A549 (cell line): Measurements from ENCODE around the gene CLIC5. TPM values are rescaled to one million over a fixed set of nuclear protein-coding genes. Genes with fewer than 3 reads are reported as not detected.

Source experiments
- ATAC-seq, 2 experiments: fragments of 200-7000 bp in 1 of 2; fragments of >200 bp in 1 of 2; cut with Nextera tagmentation in 1 of 2; cut with Tn5 transposase in 1 of 2; 3 replicates each; pipeline versions ENCODE4 v1.8.0 to v1.9.1; 2018 to 2020; ENCODE audit warnings: mild to moderate bottlenecking in 1 of 2, moderate library complexity in 1 of 2
- CTCF ChIA-PET: fragments of 300-600 bp; sonication (Branson Sonifier 250); formaldehyde crosslinking; extraction: SDS; loops from one replicate; lab custom pipeline; 2021; ENCODE audit warnings: antibody characterized with exemption, inconsistent platforms; lab: Yijun Ruan, JAX
- POLR2A ChIA-PET: fragments of 350-600 bp; formaldehyde crosslinking; extraction: SDS; loops from one replicate; lab custom pipeline; 2021; ENCODE audit warnings: antibody characterized with exemption, inconsistent platforms; lab: Yijun Ruan, JAX
- DNase-seq, 2 experiments: peaks; one replicate each; pipeline versions ENCODE4 v3.0.0 to v3.0.0-alpha.2; 2011 to 2016; ENCODE audit warnings: low read depth in 1 of 2, low spot score in 1 of 2
- FAIRE-seq: peaks from 2 replicates; lab custom pipeline; 2011; peaks lifted over from hg19 to GRCh38; lab: Jason Lieb, UNC
- H3K27ac ChIP-seq, 2 experiments: fragments of >200 bp; sonication (Bioruptor Twin); formaldehyde crosslinking; 3 replicates each; pipeline ENCODE4 v1.5.1; 2016 to 2017
- H3K4me1 ChIP-seq: fragments of >200 bp; sonication (Bioruptor Twin); formaldehyde crosslinking; 3 replicates; pipeline ENCODE4 v1.6.1; 2016
- H3K4me2 ChIP-seq: fragments of >200 bp; sonication (Bioruptor Twin); formaldehyde crosslinking; 3 replicates; pipeline ENCODE4 v1.6.1; 2016
- H3K4me3 ChIP-seq: fragments of >200 bp; sonication (Bioruptor Twin); formaldehyde crosslinking; 3 replicates; pipeline ENCODE4 v1.5.1; 2016
- H3K9me3 ChIP-seq: fragments of >200 bp; sonication (Bioruptor Twin); formaldehyde crosslinking; 3 replicates; pipeline ENCODE4 v1.6.1; 2016
- CBX2 ChIP-seq: fragments of 200-600 bp; sonication (generic); IDR thresholded peaks from 2 replicates; pipeline ENCODE4 v1.6.1; 2016; ENCODE audit warnings: low read depth, mild to moderate bottlenecking, borderline replicate concordance
- CBX8 ChIP-seq: fragments of 200-600 bp; sonication (generic); IDR thresholded peaks from 2 replicates; pipeline ENCODE4 v1.6.1; 2016
- CHD4 ChIP-seq: fragments of 200-600 bp; sonication (generic); IDR thresholded peaks from 2 replicates; pipeline ENCODE4 v1.6.1; 2016; ENCODE audit warnings: antibody characterized with exemption, mild to moderate bottlenecking, borderline replicate concordance
- EHF ChIP-seq: fragments of 250-450 bp; sonication (Bioruptor Pico); IDR thresholded peaks from 2 replicates; pipeline ENCODE4 v1.5.0; 2020; ENCODE audit warnings: mild to moderate bottlenecking
- GATA3 ChIP-seq: IDR thresholded peaks from 2 replicates; pipeline ENCODE4 v1.6.1; 2012; ENCODE audit warnings: borderline replicate concordance
- HEYL ChIP-seq: fragments of 250-450 bp; sonication (Bioruptor Pico); IDR thresholded peaks from 2 replicates; pipeline ENCODE4 v1.8.0; 2021; ENCODE audit warnings: mild to moderate bottlenecking, moderate library complexity
- KDM5A ChIP-seq: fragments of 200-600 bp; sonication (generic); IDR thresholded peaks from 2 replicates; pipeline ENCODE4 v1.6.1; 2016; ENCODE audit warnings: antibody characterized with exemption, mild to moderate bottlenecking
- MAFK ChIP-seq: fragments of 450-650 bp; IDR thresholded peaks from 2 replicates; pipeline ENCODE4 v1.6.1; 2014; ENCODE audit not compliant: partially characterized antibody
- NFE2L2 ChIP-seq: fragments of 150-350 bp; conservative IDR thresholded peaks from 2 replicates; pipeline ENCODE4 v1.6.1; 2014; ENCODE audit warnings: low read length
- NR3C1 ChIP-seq: fragments of >200 bp; sonication (Bioruptor Twin); formaldehyde crosslinking; IDR thresholded peaks from 3 replicates; pipeline ENCODE4 v1.6.1; 2017
- PHF8 ChIP-seq: fragments of 200-600 bp; sonication (generic); IDR thresholded peaks from 2 replicates; pipeline ENCODE4 v1.6.1; 2016; ENCODE audit warnings: low read depth, mild to moderate bottlenecking, antibody characterized with exemption, moderate library complexity, borderline replicate concordance
- RARB ChIP-seq: fragments of 250-450 bp; sonication (Bioruptor Pico); IDR thresholded peaks from 2 replicates; pipeline ENCODE4 v1.8.0; 2021; ENCODE audit warnings: mild to moderate bottlenecking, moderate library complexity
- RFX5 ChIP-seq: fragments of 450-650 bp; IDR thresholded peaks from 2 replicates; pipeline ENCODE4 v1.7.1; 2014; ENCODE audit warnings: antibody characterized with exemption, mild to moderate bottlenecking, moderate library complexity
- RNF2 ChIP-seq: fragments of 200-600 bp; sonication (generic); IDR thresholded peaks from 2 replicates; pipeline ENCODE4 v1.6.1; 2016; ENCODE audit warnings: low read depth, mild to moderate bottlenecking, antibody characterized with exemption, moderate library complexity, borderline replicate concordance
- SREBF2 ChIP-seq: fragments of 450-650 bp; IDR thresholded peaks from 2 replicates; pipeline ENCODE4 v1.6.1; 2014; ENCODE audit warnings: mild to moderate bottlenecking, moderate library complexity
- ZNF302 ChIP-seq: fragments of 250-450 bp; sonication (Bioruptor Pico); IDR thresholded peaks from 2 replicates; pipeline ENCODE4 v1.9.0; 2021; ENCODE audit warnings: inconsistent platforms, mild to moderate bottlenecking, moderate library complexity
- WGBS: methylation state at CpG from one replicate; pipeline ENCODE4 v1.1.6; 2017; ENCODE audit errors: missing lambda C conversion rate; 5-methylcytosine and 5-hydroxymethylcytosine counted together
- polyA plus RNA-seq, 4 experiments: library from polyadenylated mRNA; depleted of rRNA in 3 of 4; stranded (reverse); fragments of >200 nt; fragmentation: RNase III in 1 of 4; extraction: RNeasy Plus Mini Kit Qiagen cat#74134 plus additional on column Dnase treatment in 1 of 4; gene quantifications; 2 replicates in 3 of 4; 3 replicates in 1 of 4; pipeline ENCODE4 v1.2.3, GENCODE V29; 2011 to 2017
- TF ChIP-seq, protein P1 (sequence below): IDR thresholded peaks from 2 replicates; pipeline ENCODE4 v1.6.1; 2012
- TF ChIP-seq, protein P2 (sequence below): fragments of 250-450 bp; sonication (Bioruptor Pico); IDR thresholded peaks from 2 replicates; pipeline ENCODE4 v1.5.0; 2020; ENCODE audit warnings: low read depth, mild to moderate bottlenecking, moderate library complexity
- TF ChIP-seq, protein P3 (sequence below): fragments of >200 bp; sonication (Bioruptor Twin); formaldehyde crosslinking; IDR thresholded peaks from 3 replicates; pipeline ENCODE4 v1.6.1; 2016
- TF ChIP-seq, protein P4 (sequence below): fragments of >200 bp; sonication (Bioruptor Twin); formaldehyde crosslinking; IDR thresholded peaks from 2 replicates; pipeline ENCODE4 v1.6.1; 2016

CLIC5 gene
- polyA plus RNA-seq, 2 of the 4 experiments (the other 2 are of a cell fraction), result not detected

DNA sequence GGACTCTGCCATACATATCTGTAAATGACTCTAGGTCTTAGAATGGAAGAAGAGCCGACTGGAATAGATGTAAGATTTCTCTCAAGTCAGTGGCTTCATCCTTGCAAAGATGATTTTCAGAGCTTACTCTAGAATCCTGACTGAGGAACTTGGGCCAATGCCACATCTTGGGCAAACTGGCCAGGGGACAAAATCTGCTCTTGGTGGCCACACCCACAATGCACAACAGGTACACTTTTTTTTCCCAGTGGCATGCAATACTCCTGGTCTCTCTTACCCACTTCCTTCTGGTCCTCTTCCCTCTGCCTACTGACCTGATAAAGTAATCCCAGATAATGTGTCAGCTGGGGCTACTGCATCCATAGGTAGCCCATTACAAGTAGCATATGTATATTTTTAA, 13.4 kb downstream of the CLIC5 start:
- Histone ChIP-seq H3K4me2 (no peak overlapping the region), H3K4me1 (no peaks in the 10 kb centered on the region), H3K27ac (no peak overlapping the region), H3K9me3 (no peaks in the 10 kb centered on the region), H3K4me3 (no peak overlapping the region)
- DNase-seq (no peak), ATAC-seq (no peak), FAIRE-seq (no peak)
- no peak for TF ChIP-seq CHD4
- TF ChIP-seq RFX5, result no peak
- no peak for TF ChIP-seq NFE2L2
- no peak for TF ChIP-seq HEYL (CRISPR knock-in tag)
- TF ChIP-seq GATA3, result no peak
- TF ChIP-seq, protein P1, sequence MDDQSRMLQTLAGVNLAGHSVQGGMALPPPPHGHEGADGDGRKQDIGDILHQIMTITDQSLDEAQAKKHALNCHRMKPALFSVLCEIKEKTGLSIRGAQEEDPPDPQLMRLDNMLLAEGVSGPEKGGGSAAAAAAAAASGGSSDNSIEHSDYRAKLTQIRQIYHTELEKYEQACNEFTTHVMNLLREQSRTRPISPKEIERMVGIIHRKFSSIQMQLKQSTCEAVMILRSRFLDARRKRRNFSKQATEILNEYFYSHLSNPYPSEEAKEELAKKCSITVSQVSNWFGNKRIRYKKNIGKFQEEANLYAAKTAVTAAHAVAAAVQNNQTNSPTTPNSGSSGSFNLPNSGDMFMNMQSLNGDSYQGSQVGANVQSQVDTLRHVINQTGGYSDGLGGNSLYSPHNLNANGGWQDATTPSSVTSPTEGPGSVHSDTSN, result no peak
- TF ChIP-seq ZNF302 (CRISPR knock-in tag), result no peak
- TF ChIP-seq, protein P2, sequence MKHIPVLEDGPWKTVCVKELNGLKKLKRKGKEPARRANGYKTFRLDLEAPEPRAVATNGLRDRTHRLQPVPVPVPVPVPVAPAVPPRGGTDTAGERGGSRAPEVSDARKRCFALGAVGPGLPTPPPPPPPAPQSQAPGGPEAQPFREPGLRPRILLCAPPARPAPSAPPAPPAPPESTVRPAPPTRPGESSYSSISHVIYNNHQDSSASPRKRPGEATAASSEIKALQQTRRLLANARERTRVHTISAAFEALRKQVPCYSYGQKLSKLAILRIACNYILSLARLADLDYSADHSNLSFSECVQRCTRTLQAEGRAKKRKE (CRISPR knock-in tag), result no peak
- TF ChIP-seq, protein P3, sequence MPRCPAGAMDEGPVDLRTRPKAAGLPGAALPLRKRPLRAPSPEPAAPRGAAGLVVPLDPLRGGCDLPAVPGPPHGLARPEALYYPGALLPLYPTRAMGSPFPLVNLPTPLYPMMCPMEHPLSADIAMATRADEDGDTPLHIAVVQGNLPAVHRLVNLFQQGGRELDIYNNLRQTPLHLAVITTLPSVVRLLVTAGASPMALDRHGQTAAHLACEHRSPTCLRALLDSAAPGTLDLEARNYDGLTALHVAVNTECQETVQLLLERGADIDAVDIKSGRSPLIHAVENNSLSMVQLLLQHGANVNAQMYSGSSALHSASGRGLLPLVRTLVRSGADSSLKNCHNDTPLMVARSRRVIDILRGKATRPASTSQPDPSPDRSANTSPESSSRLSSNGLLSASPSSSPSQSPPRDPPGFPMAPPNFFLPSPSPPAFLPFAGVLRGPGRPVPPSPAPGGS, result no peak
- no peak for TF ChIP-seq EHF (CRISPR knock-in tag)
- CTCF ChIA-PET, result no interaction called here
- POLR2A ChIA-PET, result no interaction called here
- WGBS, result 0% methylated on average over 1 of the region's 1 CpG

DNA sequence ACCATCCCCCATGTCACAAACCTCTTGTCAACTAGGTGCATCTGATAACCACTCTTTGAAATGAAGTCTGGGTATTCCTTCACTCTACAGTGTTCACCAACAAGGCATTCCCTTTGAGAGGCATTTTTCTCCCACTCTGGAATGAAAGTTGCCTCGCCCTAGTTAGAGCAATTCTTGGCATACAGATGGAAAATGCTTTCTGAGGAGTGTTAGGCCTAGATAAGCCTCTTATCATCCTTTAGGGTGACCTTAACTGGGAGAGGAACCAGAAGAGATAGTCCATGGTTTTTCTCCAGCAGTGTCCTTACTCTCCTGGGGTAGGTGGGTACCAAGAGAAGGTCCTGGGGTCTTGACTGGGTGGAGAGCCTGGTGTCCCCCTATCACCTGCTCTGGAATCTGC, 14.8 kb downstream of the CLIC5 start:
- ChIA-PET POLR2A (no interaction called here), CTCF (no interaction called here)
- Histone ChIP-seq H3K4me3 (no peak overlapping the region), H3K4me1 (no peaks in the 10 kb centered on the region), H3K4me2 (no peak overlapping the region), H3K27ac (no peak overlapping the region), H3K9me3 (no peaks in the 10 kb centered on the region)
- DNase-seq, result no peak
- 0% methylated on average over 1 of the region's 1 CpG for WGBS
- TF ChIP-seq PHF8 (no peak), CBX2 (no peak), RARB (no peak), SREBF2 (no peak), KDM5A (no peak)
- no peak for FAIRE-seq
- ATAC-seq, result no peak

DNA sequence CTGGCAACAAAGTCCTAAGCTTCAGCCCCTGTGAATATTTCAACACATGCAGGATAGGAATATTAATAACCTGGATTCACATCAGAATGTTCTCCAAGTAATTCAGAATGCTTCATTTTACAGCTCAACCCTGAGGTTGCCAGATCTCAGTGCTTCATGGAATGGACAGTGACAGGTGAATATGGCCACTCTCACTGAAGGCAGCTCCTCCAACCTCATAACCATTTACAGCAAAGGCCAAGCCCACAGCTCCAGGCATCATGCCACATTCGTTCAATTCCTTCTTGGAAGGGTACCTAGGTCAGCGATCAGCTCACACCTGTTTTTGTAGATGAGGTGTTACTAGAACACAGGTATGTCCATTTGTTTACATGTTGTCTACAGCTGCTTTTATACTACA, 17.1 kb downstream of the CLIC5 start:
- POLR2A ChIA-PET, result no interaction called here
- no peak for DNase-seq
- ATAC-seq, result no peak
- TF ChIP-seq NR3C1, result no peak
- no peak for TF ChIP-seq CBX8
- TF ChIP-seq RNF2, result no peak
- TF ChIP-seq MAFK, result no peak
- TF ChIP-seq HEYL (CRISPR knock-in tag), result no peak
- TF ChIP-seq, protein P4, sequence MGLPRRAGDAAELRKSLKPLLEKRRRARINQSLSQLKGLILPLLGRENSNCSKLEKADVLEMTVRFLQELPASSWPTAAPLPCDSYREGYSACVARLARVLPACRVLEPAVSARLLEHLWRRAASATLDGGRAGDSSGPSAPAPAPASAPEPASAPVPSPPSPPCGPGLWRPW, result no peak
- TF ChIP-seq, protein P1, result no peak
- H3K4me3 ChIP-seq, result no peak overlapping the region
- H3K4me1 ChIP-seq, result no peaks in the 10 kb centered on the region
- FAIRE-seq, result no peak
- H3K27ac ChIP-seq, result no peak overlapping the region
- H3K9me3 ChIP-seq, result no peaks in the 10 kb centered on the region
- 0% methylated on average over 2 of the region's 2 CpGs for WGBS
- CTCF ChIA-PET, result no interaction called here
- no peak overlapping the region for H3K4me2 ChIP-seq
